Epidermal melanocyte (primary cell): ENCODE measurements around the gene KCNE1.

Experiments used
- DNase-seq: peaks from one replicate; pipeline ENCODE4 v3.0.0; 2011; ENCODE audit warnings: low spot score; ENCODE audit not compliant: insufficient read length

Gene KCNE1

GRCh38 chr21:34536311-34536710 is 24.3 kb upstream of the KCNE1 start:
- no peak for DNase-seq

GRCh38 chr21:34535886-34536285 is 23.9 kb upstream of the KCNE1 start:
- DNase-seq = no peak

- no peak for DNase-seq
Measured at GRCh38 chr21:34534522-34534921, 22.5 kb upstream of the KCNE1 start.

GRCh38 chr21:34533938-34534337 is 21.9 kb upstream of the KCNE1 start:
- no peak for DNase-seq

GRCh38 chr21:34531399-34531798 is 19.4 kb upstream of the KCNE1 start:
- DNase-seq = no peak

GRCh38 chr21:34530261-34530660 is 18.3 kb upstream of the KCNE1 start:
- no peak for DNase-seq

GRCh38 chr21:34528131-34528561 is 16.1 kb upstream of the KCNE1 start:
- DNase-seq = no peak

- peak; percentile 82 for DNase-seq
Measured at GRCh38 chr21:34526618-34527290, 14.7 kb upstream of the KCNE1 start.

GRCh38 chr21:34526241-34526617 is 14.2 kb upstream of the KCNE1 start:
- DNase-seq = no peak

GRCh38 chr21:34524646-34525601 is 12.9 kb upstream of the KCNE1 start:
- no peak for DNase-seq

- DNase-seq = no peak
Measured at GRCh38 chr21:34523019-34523555, 11.1 kb upstream of the KCNE1 start.

GRCh38 chr21:34522284-34522683 is 10.3 kb upstream of the KCNE1 start:
- DNase-seq = no peak

- DNase-seq = no peak
Measured at GRCh38 chr21:34521561-34521960, 9.6 kb upstream of the KCNE1 start.

GRCh38 chr21:34520764-34521508 is 8.9 kb upstream of the KCNE1 start:
- DNase-seq = no peak

- DNase-seq = no peak
Measured at GRCh38 chr21:34520281-34520680, 8.3 kb upstream of the KCNE1 start.

GRCh38 chr21:34519694-34520093 is 7.7 kb upstream of the KCNE1 start:
- no peak for DNase-seq

- DNase-seq = no peak
Measured at GRCh38 chr21:34519016-34519415, 7.0 kb upstream of the KCNE1 start.

GRCh38 chr21:34518301-34518700 is 6.3 kb upstream of the KCNE1 start:
- no peak for DNase-seq

GRCh38 chr21:34517491-34518245 is 5.7 kb upstream of the KCNE1 start:
- DNase-seq = no peak

GRCh38 chr21:34517039-34517438 is 5.0 kb upstream of the KCNE1 start:
- no peak for DNase-seq

GRCh38 chr21:34514576-34515115 is 2.6 kb upstream of the KCNE1 start:
- DNase-seq = no peak
